HG03060 (cell line): Measurements from ENCODE around the gene SIRT4.
"Not testable (repeated sequence)": the region's sequence is repeated elsewhere in the genome, so short reads cannot be mapped to it uniquely, and the experiment has no call there.

ENCODE experiments used
- ATAC-seq: cut with Tn5 transposase; IDR thresholded peaks from one replicate; pipeline ENCODE4 v1.9.1; 2021; ENCODE audit warnings: low read depth, moderate number of reproducible peaks; ENCODE audit not compliant: unreplicated experiment

SIRT4 gene

DNA sequence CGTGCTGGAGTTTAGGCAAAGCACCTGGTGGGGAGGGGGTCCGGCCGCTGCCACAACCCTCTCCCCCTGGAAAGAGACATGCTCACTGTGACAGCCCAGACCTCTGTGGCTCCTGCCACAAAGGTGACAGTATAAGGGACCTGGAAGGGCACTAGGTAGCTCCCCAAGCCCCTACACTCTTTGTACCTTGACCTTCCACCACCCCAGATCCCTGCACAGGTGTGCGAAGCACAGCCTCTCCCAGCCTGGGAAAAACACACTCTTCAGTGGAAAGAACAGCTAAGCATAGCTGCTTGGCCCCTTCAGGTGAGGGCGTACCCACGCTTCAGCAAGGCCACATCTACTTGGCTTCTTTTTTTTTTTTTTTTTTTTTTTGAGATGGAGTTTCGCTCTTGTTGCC lies 30.4 kb downstream of the SIRT4 start:
- no peak for ATAC-seq

- ATAC-seq, result not testable (repeated sequence)
Measured at GRCh38 chr12:120335447-120335846, 33.3 kb downstream of the SIRT4 start.

- not testable (repeated sequence) for ATAC-seq
Measured at GRCh38 chr12:120336392-120336791, 34.3 kb downstream of the SIRT4 start.

DNA sequence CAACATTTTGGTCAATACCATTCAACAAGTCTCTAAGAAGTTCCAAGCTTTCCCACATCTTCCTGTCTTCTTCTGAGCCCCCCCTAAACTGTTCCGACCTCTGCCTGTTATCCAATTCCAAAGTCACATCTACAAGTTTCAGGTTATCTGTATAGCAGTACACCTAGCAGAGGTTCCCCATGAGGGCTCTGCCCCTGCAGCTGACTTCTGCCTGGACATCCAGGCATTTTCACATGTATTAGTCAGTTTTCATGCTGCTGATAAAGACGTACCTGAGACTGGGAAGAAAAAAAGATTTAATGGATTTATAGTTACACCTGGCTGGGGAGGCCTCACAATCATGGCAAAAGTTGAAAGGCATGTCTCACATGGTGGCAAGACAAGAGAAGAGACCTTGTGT lies 35.6 kb downstream of the SIRT4 start:
- no peak for ATAC-seq

DNA sequence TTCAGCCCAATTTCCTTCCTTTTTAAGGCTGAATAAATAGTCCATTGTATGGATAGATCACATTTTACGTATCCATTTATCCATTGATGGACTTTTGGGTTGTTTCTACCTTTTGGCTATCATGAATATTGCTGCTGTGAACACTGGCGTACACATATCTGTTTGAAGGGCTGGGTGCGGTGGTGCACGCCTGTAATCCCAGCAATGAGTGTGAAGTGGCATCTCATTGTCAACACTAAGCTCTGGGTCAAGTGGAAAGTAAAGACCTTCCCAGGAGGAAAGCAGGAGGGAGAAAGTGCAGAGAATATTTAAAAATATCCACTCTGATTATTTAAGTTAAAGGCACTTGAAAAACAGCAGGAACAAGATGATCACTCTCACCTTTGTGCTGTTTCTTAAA lies 37.1 kb downstream of the SIRT4 start:
- no peak for ATAC-seq

- ATAC-seq, result no peak
Measured at GRCh38 chr12:120342175-120343038, 40.3 kb downstream of the SIRT4 start.

GRCh38 chr12:120343039-120343537 lies 41.0 kb downstream of the SIRT4 start:
- ATAC-seq, result no peak

DNA sequence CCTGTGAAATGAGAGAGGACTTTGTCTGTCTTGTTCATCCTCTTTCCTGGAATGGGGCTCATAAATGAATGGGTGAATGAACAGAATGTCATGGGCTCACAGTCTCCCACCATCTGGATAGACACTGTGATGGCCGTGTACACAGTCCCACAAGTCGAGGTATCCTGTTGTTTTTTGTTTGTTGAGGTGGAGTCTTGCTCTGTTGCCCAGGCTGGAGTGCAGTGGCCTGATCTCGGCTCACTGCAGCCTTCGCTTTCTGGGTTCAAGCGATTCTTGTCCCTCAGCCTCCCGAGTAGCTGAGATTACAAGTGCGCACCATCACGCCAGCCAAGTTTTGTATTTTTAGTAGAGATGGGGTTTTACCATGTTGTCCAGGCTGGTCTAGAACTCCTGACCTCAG lies 41.6 kb downstream of the SIRT4 start:
- no peak for ATAC-seq

GRCh38 chr12:120346031-120346430 lies 43.9 kb downstream of the SIRT4 start:
- no peak for ATAC-seq

DNA sequence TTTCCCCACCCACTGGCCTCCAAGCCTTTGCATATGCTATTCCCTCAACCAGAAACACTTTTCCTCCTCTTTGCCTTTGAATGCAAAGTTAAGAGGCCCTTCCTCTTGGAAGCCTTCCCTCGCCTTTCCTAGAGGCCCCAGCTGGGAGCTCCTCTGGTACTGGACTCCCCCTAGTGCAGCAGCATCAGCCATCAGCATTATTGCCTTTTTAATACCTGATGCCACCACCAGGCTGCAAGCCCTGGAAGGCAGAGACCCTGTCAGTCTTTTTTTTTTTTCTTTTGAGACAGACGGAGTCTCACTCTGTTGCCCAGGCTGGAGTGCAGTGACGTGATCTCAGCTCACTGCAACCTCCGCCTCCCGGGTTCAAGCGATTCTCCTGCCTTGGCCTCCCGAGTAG lies 44.6 kb downstream of the SIRT4 start:
- ATAC-seq, result no peak

- ATAC-seq, result no peak
Measured at GRCh38 chr12:120347766-120348165, 45.6 kb downstream of the SIRT4 start.

DNA sequence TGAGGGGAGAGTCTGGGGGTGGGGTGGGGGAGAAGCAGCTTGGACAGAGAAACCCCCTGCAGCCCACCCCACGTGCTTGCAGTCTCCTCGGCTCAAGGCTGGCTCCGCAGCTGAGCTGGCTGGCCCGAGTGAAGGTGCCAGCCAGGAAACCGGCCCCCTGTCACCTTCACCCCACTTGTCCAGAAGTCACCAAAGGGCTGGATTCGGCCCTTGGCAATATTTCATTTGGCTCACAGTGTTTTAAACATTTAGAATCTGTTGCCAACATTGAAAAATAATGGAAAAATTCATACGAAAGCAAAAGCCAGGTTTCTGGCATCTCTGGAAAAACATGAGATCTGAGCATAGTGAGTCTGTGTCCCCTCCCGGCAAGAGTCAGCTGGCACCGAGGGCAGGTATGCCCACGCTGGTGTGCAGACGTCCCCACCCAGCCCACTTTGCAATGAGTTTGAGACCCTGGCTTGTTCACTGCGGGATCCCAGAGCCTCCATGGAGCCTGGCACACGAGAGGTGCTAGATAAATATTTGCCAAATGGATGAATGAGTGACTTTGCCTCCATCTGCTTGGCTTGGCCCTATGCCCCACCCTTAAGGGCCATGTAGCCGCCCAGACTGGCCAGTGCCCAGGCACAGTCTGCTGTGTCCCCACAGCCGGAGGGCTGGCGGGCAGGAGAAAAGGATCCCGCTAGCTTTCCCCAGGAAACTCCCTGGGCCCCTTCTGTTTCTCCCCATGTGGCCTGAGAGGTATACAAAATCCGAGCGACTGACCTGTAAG lies 48.6 kb downstream of the SIRT4 start:
- no peak for ATAC-seq

- no peak for ATAC-seq
Measured at GRCh38 chr12:120352117-120352516, 50.0 kb downstream of the SIRT4 start.

DNA sequence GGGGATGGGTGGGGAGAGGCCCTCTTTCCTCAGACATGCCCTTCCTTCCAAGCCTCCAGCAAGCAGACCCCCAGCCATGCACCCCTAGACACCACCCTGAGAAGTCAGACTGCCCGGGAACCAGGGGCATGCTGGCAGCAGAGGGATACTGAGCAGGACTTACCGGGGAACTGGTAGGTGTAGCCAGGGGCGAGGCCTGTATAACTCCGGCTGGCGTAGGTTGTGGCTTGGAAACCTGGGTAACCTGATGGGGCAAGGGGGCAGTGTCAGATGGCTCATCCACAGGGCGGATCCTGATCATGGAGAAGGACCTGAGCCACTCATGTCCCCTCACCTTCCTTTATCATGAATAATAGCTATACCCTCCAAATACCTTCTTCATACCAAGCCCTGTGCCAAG lies 51.0 kb downstream of the SIRT4 start:
- ATAC-seq, result no peak

GRCh38 chr12:120353556-120354317 lies 51.6 kb downstream of the SIRT4 start:
- ATAC-seq, result no peak

- no peak for ATAC-seq
Measured at GRCh38 chr12:120356567-120357030, 54.5 kb downstream of the SIRT4 start.

- ATAC-seq, result no peak
Measured at GRCh38 chr12:120357104-120357503, 55.0 kb downstream of the SIRT4 start.

GRCh38 chr12:120358412-120359100 lies 56.4 kb downstream of the SIRT4 start:
- ATAC-seq, result no peak

DNA sequence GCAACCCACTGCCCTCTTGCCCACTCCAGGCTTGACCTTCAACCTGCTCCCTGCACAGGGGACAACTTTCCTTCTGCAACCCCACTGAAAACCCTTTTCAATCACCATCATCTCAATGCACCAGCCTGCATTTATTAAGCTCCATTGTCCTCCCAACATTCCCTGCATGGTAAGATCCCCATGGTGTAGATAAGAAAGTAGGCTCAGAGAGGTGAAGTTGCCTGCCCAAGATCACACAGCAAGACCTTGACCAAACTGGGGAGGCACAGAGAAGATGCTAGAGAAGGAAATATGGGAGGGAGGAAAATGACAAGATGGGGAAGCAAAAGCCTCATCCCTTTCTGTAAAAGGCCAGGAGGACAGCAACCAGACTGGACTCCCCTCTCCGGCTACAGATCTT lies 57.0 kb downstream of the SIRT4 start:
- ATAC-seq, result no peak
